Measurements from ENCODE around the gene KDM2B.

DNA sequence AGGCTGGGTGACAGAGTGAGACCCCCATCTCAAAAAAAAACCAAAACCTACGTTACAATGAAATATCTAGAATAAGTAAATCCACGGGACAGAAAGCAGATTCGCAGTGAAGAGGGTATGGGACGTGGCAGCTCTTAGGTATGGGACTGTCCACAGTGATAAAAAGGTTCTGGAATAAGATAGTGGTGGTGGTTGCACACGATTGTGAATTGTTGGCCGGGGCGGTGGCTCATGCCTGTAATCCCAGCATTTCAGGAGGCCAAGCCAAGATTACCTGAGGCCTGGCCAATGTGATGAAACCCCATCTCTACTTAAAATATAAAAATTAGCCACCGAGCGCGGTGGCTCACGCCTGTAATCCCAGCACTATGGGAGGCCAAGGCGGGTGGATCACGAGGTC lies 76.3 kb downstream of the KDM2B start:
- no peak for TF ChIP-seq POLR2A (IDR thresholded peaks at IDR 0.05; ENCODE audit: low read length)
- TF ChIP-seq GATA1 (IDR thresholded peaks at IDR 0.05; ENCODE audit: low read depth, low read length): no peak
